Bronchial epithelial cell (primary cell): ENCODE results near the gene DUSP18. TPM values are rescaled to one million over a fixed set of nuclear protein-coding genes. Genes with fewer than 3 reads are reported as not detected.

ENCODE experiments used
- DNase-seq: peaks from one replicate; pipeline ENCODE4 v3.0.0-alpha.2; 2010; ENCODE audit warnings: low read depth
- FAIRE-seq: peaks from 2 replicates; lab custom pipeline; 2011; peaks lifted over from hg19 to GRCh38; lab: Jason Lieb, UNC
- H3K27me3 ChIP-seq: 2 replicates; pipeline ENCODE4 v1.5.1; 2011; ENCODE audit warnings: low read length; ENCODE audit not compliant: control insufficient read depth, insufficient read depth
- H3K36me3 ChIP-seq: 2 replicates; pipeline ENCODE4 v1.5.1; 2011; ENCODE audit warnings: low read length; ENCODE audit not compliant: control insufficient read depth, insufficient read depth
- H3K4me3 ChIP-seq: 2 replicates; pipeline ENCODE4 v1.5.1; 2011; ENCODE audit warnings: mild to moderate bottlenecking, low read depth, low read length, control low read depth
- total RNA-seq: library from RNA; depleted of rRNA; stranded (reverse); fragments of >200 nt; gene quantifications from 2 replicates; pipeline ENCODE4 v1.2.1, GENCODE V29; 2014
- TF ChIP-seq, protein P1 (sequence below): IDR thresholded peaks from 2 replicates; pipeline ENCODE4 v1.5.1; 2011; ENCODE audit warnings: mild to moderate bottlenecking, moderate library complexity, low read length, control low read depth, inconsistent platforms; ENCODE audit not compliant: insufficient read depth, severe bottlenecking

DUSP18 gene
- total RNA-seq, 1 donor from 2014 or later: 5.3 TPM

- H3K4me3 ChIP-seq: no peak overlapping the region
- FAIRE-seq: no peak
- no peak for DNase-seq
- no peaks in the 10 kb centered on the region for H3K27me3 ChIP-seq
- TF ChIP-seq, protein P1, sequence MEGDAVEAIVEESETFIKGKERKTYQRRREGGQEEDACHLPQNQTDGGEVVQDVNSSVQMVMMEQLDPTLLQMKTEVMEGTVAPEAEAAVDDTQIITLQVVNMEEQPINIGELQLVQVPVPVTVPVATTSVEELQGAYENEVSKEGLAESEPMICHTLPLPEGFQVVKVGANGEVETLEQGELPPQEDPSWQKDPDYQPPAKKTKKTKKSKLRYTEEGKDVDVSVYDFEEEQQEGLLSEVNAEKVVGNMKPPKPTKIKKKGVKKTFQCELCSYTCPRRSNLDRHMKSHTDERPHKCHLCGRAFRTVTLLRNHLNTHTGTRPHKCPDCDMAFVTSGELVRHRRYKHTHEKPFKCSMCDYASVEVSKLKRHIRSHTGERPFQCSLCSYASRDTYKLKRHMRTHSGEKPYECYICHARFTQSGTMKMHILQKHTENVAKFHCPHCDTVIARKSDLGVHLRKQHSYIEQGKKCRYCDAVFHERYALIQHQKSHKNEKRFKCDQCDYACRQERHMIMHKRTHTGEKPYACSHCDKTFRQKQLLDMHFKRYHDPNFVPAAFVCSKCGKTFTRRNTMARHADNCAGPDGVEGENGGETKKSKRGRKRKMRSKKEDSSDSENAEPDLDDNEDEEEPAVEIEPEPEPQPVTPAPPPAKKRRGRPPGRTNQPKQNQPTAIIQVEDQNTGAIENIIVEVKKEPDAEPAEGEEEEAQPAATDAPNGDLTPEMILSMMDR: no peak
- H3K36me3 ChIP-seq: no peaks in the 10 kb centered on the region
Observed at GRCh38 chr22:30617819-30618218, 49.9 kb downstream of the DUSP18 start.

DNA sequence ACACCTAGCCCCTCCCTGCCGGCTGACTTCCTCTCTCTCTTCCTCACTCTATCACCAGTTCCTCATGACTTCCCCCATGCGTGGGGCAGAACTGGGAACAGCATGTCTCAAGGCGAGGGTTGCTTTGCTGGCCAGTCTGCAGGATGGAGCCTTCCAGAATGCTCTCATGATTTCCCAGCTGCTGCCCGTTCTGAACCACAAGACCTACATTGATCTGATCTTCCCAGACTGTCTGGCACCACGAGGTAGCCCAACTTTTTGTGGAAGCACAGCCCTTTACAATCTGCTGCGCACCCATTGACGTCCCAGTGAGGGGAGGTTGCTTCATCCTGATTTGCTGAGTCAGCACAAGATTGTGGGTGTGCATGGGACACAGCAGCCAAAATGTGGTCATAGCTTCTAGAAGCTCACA lies 52.1 kb downstream of the DUSP18 start:
- DNase-seq: no peak
- peak; percentile 28 for FAIRE-seq

DNA sequence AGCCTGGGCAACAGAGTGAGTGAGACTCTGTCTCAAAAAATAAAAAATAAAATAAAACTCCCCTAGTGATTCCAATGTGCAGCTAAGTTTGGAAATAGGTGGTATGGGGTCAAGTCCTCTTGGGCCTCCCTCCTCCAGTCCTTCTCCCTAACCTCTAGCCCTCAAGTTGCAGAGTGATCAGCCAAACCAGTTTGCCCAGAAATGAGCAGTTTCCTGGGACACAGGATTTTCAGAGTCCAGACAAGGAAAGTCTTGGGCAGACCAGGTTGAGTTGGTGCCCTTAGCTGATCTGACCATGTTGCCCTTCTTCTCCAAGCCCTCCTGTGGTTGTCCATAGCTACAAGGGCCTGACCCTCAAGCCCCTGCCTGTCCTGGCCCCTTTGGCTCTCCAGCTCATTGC lies 52.8 kb downstream of the DUSP18 start:
- no peak for DNase-seq
- Histone ChIP-seq H3K36me3 (no peaks in the 10 kb centered on the region), H3K27me3 (no peaks in the 10 kb centered on the region), H3K4me3 (no peak overlapping the region)
- no peak for FAIRE-seq
- TF ChIP-seq, protein P1: no peak

More for the DNA sequence above, 52.1 kb downstream of the DUSP18 start:
- Histone ChIP-seq H3K4me3 (no peak overlapping the region), H3K36me3 (no peaks in the 10 kb centered on the region), H3K27me3 (no peaks in the 10 kb centered on the region)
- TF ChIP-seq, protein P1: no peak

DNA sequence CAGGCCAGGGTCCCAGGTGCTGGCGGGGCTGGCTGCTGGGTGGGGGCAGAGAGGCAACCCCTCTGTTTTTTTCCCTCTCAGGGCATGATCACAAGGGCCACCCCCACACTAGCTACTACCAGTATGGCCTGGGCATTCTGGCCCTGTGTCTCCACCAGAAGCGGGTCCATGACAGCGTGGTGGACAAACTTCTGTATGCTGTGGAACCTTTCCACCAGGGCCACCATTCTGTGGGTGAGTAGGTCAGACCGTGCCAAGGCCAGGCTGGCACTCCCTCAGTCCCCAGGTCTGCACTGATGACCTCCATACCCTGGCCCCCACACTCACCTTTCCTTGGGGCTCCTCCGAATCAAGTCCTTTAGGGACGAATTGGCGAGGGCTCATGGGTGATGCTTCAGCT lies 53.4 kb downstream of the DUSP18 start:
- no peaks in the 10 kb centered on the region for H3K27me3 ChIP-seq
- FAIRE-seq (no peak), DNase-seq (no peak)
- H3K36me3 ChIP-seq: no peaks in the 10 kb centered on the region
- TF ChIP-seq, protein P1: no peak
- H3K4me3 ChIP-seq: no peak overlapping the region

DNA sequence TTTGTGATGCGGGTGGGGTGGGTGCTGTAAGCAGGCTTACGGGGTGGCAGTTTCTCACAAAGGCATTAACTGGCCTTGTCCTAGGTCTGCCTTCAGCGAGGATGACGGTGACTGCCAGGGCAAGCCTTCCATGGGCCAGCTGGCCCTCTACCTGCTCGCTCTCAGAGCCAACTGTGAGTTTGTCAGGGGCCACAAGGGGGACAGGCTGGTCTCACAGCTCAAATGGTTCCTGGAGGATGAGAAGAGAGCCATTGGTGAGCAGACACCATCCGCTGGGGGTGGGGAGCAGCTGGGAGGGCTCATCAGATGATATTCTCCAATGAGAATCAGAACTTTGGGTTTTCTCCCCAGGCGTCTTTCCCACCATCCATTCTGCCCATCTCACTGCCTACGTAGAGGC lies 54.9 kb downstream of the DUSP18 start:
- no peak overlapping the region for H3K4me3 ChIP-seq
- no peaks in the 10 kb centered on the region for H3K27me3 ChIP-seq
- DNase-seq: no peak
- no peaks in the 10 kb centered on the region for H3K36me3 ChIP-seq
- TF ChIP-seq, protein P1: no peak
- FAIRE-seq: no peak

Other genes with a start within 250 kb of the DUSP18 start
- 16.0 and 53.2 TPM in 2 replicates for gene MTFP1, start 242.1 kb downstream of the DUSP18 start, total RNA-seq
- not detected in 2 replicates for gene SEC14L3, start 195.9 kb downstream of the DUSP18 start, total RNA-seq
- gene SEC14L4, start 162.2 kb downstream of the DUSP18 start, total RNA-seq: under 0.01 TPM in 1 of 2 replicates, not detected in the other
- not detected in 2 replicates for gene SEC14L6, start 121.1 kb downstream of the DUSP18 start, total RNA-seq
- gene GAL3ST1, start 93.2 kb downstream of the DUSP18 start, total RNA-seq: 0.13 and 0.26 TPM in 2 replicates
- gene PES1, start 76.0 kb downstream of the DUSP18 start, total RNA-seq: 97.2 and 108 TPM in 2 replicates
- 1.1 and 3.7 TPM in 2 replicates for gene TCN2, start 60.7 kb downstream of the DUSP18 start, total RNA-seq
- gene SLC35E4, start 32.1 kb downstream of the DUSP18 start, total RNA-seq: 4.7 and 9.0 TPM in 2 replicates
- 23.4 and 32.8 TPM in 2 replicates for gene OSBP2, start 27.0 kb upstream of the DUSP18 start, total RNA-seq